ENCODE results near the gene CDH4.

The CDH4 gene

DNA sequence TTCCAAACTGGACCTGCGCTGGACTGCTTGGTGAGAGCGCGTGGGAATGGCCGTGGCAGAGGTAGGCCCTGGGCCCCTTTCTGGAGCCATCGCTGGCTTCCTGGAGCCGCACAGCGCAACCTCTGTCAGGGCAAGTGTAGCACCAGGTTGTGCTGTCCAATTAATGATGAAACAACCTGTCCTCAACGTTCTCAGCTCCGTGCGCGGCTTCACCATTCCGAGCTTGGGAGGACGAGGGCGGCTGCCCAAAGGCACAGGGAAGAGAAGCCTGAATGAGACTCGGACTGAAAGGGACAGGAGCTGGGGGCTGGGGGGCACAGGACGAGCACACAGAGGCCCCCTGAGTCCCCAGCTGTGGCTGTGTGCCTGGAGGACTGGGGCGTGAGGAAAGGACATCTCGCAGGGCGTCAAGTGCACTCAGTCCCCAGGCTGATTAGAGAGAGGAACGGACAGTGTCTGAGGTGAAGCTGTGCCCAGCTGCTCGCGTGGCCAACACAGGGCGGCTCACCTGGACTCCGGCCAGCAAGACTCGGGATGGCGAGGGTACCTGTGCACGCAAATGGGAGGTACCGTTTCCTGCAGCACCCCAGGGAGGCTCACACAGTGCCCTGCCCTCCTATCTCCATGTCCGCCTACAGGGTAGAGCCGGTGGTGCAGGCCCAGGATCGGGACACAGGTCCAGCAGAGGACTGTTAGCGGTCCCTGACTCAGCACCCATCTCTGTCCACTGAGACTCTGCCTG is 410.3 kb downstream of the CDH4 start:
- H3K4me3 ChIP-seq (ENCODE audit: low read depth, low read length), result no peak overlapping the region
- TF ChIP-seq, protein P1, sequence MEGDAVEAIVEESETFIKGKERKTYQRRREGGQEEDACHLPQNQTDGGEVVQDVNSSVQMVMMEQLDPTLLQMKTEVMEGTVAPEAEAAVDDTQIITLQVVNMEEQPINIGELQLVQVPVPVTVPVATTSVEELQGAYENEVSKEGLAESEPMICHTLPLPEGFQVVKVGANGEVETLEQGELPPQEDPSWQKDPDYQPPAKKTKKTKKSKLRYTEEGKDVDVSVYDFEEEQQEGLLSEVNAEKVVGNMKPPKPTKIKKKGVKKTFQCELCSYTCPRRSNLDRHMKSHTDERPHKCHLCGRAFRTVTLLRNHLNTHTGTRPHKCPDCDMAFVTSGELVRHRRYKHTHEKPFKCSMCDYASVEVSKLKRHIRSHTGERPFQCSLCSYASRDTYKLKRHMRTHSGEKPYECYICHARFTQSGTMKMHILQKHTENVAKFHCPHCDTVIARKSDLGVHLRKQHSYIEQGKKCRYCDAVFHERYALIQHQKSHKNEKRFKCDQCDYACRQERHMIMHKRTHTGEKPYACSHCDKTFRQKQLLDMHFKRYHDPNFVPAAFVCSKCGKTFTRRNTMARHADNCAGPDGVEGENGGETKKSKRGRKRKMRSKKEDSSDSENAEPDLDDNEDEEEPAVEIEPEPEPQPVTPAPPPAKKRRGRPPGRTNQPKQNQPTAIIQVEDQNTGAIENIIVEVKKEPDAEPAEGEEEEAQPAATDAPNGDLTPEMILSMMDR (IDR thresholded peaks at IDR 0.05; ENCODE audit: low read depth, low read length), result peak; percentile 36

DNA sequence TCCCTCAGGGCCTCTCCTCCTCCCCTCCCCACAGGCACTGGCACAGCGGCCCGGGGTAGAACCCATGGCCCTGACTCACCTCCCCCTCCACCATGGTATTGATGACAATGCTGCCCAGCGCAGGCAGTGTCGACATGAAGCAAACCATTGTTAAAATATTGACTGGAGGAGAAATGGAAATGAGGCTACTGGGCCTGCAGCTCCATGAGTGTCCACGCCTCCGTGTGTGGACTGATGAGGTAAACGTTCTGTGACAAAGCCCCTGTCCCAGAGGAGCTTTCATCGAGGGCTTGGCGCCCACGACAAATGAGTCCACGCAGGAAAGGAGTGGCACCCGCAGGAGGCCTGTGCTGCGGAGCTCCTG is 410.9 kb downstream of the CDH4 start:
- no peak overlapping the region for H3K4me3 ChIP-seq (ENCODE audit: low read depth, low read length)
- TF ChIP-seq, protein P1 (IDR thresholded peaks at IDR 0.05; ENCODE audit: low read depth, low read length), result no peak

DNA sequence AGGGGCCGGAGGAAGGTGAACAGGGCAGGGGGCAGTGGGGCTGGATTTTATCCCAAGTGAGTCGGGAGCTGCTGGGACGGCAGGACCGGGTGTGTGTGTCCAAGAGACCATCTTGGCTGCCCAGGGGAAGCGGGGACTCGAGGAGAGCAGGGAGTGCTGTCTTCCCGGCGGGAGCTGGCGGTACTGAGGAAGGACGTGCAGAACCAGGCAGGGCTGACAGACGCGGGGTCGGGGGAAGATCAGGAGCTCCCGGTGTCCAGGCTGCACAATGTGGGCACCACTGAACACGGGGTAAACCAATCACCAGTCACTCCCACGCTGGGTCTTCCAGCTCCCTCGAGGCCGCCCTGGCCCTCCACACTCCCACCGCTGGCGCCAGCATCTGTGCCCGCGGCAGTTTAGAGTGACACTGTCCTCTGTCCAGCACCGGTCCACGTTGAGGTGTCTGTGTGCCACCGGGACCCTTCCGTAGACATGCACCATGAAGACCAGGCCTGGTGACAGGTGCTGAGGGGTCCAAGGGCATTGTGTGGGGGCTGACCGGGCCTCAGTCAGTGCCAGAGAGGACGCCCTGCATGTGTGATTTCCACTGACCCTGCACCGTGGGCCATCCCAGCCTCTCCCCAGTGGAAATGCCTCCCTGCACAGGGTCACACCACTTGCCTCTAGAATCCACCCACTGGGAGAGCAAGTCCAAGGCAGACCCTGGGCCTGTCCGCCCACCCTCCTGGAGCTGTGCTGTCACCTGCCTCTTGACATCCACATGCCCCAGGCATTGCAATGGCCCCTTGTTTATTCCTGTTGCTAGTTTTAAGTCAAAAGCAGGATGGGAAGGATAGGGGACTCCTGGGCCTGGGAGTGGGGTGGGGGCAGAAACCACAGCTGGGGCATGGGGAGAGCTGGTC is 411.7 kb downstream of the CDH4 start:
- no peak overlapping the region for H3K4me3 ChIP-seq (ENCODE audit: low read depth, low read length)
- TF ChIP-seq, protein P1 (IDR thresholded peaks at IDR 0.05; ENCODE audit: low read depth, low read length), result no peak

DNA sequence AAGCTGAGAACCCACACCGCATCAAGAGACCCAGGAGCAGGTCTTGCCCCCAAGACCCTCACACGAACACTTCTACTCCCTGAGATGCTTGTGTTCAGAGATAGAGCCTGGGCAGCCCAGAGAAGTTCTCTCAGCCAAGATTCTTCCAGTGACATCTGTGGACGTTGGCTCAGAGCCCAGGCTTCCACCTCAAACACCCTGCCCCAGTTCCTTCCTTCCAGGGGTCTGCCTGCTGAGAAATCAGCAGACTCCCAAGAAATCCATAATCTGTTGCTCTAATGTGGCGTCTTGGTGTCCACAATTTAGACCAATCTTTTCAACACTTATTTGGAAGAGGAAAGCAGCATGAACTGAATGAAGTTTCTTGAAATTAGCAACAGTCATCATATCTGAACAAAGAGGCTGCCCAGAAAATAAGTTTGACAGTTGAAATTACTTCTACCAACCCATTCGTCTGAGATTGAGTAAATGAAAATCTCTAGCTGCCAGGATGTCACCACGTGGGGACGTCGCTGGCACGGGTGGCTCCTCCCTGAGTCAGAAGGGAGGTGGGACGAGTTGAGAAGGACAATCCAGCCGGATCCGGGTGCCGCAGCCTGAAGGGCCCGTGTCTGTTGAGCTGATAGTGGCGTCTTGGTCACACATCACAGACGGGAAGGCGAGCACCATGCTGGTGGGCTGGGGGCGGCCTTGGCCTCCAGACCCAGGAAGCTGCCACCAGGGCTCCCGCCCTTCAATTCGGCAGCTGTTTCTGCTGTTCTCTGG is 412.7 kb downstream of the CDH4 start:
- TF ChIP-seq, protein P1 (IDR thresholded peaks at IDR 0.05; ENCODE audit: low read depth, low read length), result no peak
- H3K4me3 ChIP-seq (ENCODE audit: low read depth, low read length), result no peak overlapping the region

DNA sequence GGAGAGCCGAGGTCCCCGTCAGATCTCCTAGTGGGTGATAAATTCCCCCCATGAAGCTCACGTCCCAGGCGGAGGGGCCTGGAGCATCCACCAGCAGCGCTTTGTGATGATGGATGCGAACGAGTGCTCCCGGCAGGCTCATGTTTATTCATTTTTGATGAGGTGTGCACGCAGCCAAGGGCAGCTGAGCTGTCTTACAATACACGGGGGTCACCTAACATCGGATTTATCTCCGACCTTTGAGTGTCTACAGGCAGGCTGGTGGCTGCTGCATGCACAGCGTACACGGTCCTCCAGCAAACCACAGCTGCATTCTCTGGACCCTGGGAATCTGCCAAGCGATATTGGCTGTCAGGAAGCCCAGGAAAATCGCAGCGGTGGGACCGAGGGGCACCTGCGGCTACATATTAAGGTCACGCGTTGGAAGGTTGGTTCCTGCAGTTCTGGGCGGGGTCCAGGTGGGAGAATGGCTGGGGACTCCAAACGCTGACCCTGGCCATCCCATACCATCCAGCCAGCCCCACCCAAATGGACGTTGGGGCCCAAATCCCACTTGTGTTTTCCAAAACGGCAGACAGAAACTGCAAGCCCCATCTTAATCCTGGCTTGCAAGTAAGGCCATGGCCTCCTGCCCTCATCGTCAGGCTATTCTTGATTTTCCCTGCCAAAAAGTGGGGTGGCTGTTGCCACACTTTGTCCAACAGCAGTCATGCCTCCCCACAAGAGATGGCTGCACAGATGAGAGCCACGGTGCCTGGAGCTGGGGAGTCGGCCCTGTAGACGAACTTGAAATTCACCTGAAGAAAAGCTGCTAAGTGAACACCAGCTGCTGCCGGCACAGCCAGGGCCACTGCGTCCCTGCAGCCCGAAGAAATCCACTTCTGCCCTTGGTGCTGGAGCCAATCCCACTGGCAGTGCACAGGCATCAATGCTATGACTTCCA is 413.7 kb downstream of the CDH4 start:
- TF ChIP-seq, protein P1 (IDR thresholded peaks at IDR 0.05; ENCODE audit: low read depth, low read length), result no peak

DNA sequence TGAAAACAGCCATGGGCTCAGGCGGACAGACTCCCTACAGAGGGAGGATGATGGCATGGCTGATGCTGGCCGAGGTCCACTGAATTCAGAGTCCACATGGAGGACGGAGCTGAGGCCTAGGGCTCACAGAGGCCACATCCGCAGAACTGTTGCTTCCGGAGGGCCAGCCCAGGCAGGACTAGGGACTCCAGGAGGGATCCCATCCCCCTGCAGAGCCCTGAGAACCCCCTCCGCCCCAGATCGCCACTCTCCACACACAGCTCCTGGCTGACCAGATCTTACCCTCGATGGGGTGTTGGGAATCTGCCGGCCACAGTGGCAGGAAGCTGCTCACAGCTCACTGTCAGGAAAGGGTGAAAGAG is 414.4 kb downstream of the CDH4 start:
- no peak overlapping the region for H3K4me3 ChIP-seq (ENCODE audit: low read depth, low read length)
- TF ChIP-seq, protein P1 (IDR thresholded peaks at IDR 0.05; ENCODE audit: low read depth, low read length), result no peak

More for the DNA sequence above, 413.7 kb downstream of the CDH4 start:
- H3K4me3 ChIP-seq (ENCODE audit: low read depth, low read length), result no peak overlapping the region
